Measurements from ENCODE around the gene TMTC1. TPM values are rescaled to one million over a fixed set of nuclear protein-coding genes. Genes with fewer than 3 reads are reported as not detected.

The TMTC1 gene
- total and polyA plus RNA-seq, 5 donors from 2014 or later, result not detected

DNA sequence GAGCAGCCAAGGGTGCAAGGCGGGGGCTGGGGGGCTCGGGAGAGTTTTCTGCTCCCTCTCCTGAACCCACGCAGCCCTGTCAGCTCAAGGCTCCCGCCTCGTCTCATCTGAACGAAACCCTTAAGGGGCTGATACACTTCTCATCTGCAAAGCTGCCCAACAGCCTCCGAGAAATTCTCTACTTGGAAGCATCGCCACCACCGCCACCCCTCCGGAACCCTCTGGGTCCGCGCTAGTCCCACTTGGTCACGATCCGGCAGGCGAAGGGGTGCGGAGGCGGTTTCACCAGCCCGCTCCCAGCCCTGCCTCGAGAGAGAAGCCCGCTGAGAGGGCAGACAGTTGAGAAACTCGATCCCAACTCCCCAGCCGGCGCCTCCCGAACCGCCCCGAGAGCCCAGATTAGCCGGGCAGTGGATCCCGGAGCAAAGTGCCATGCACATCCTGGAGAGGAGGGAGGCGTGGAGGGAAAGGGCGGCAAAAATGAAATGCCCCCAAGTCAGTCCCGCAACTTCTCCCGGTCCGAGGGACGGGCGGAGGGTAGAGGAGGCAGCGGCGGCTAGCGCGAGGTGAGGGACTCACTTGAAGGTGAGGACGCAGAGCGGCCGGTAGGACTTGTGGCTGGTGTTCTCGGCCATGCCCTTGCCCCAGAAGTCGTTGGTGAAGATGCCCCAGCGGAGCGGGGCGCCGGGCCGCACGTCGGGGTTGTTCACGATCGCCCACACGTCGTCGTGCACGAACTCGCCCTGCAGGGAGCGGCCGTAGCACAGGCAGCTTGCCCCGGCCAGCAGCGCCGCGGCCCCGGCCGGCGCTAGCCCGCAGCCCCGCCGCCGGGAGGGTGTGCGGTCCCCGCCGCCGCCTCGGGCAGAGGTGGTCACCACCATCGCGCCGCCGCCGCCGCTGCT, 620 bp downstream of the TMTC1 start:
- Histone ChIP-seq H3K4me1 (ENCODE audit: control insufficient read depth, insufficient read depth, low read length, poor library complexity, severe bottlenecking) (no peaks in the 10 kb centered on the region), H3K4me3 (ENCODE audit: low read depth, low read length) (no peak overlapping the region), H3K27ac (ENCODE audit: insufficient read depth, low read length, poor library complexity, severe bottlenecking) (no peak overlapping the region), H3K27me3 (ENCODE audit: control insufficient read depth, insufficient read depth, low read length) (peaks cover 20% of the 10 kb centered on the region), H3K9me3 (ENCODE audit: control insufficient read depth in 2 of 2, low read length in 2 of 2) (no peaks in the 10 kb centered on the region), H3K36me3 (ENCODE audit: control insufficient read depth, insufficient read depth, low read length) (no peaks in the 10 kb centered on the region)
- Mint-ChIP-seq H3K36me3 (no peaks in the 10 kb centered on the region), H3K9me3 (peaks cover 0 to 14% (median 4%) of the 10 kb centered on the region in 7 donors), H3K4me1 (no peaks in the 10 kb centered on the region), H3K27ac (no peak overlapping the region), H3K27me3 (peaks cover 46% of the 10 kb centered on the region), H3K4me3 (peak overlapping the region in 1 of 4 donors; percentile 16)
- DNase-seq (no peak), ATAC-seq (ENCODE audit: low read depth in 2 of 2) (no peak)

GRCh38 chr12:29782285-29782870, 1.4 kb downstream of the TMTC1 start:
- H3K27ac Mint-ChIP-seq, result no peak overlapping the region
- H3K27me3 ChIP-seq (ENCODE audit: control insufficient read depth, insufficient read depth, low read length), result peaks cover 20% of the 10 kb centered on the region

DNA sequence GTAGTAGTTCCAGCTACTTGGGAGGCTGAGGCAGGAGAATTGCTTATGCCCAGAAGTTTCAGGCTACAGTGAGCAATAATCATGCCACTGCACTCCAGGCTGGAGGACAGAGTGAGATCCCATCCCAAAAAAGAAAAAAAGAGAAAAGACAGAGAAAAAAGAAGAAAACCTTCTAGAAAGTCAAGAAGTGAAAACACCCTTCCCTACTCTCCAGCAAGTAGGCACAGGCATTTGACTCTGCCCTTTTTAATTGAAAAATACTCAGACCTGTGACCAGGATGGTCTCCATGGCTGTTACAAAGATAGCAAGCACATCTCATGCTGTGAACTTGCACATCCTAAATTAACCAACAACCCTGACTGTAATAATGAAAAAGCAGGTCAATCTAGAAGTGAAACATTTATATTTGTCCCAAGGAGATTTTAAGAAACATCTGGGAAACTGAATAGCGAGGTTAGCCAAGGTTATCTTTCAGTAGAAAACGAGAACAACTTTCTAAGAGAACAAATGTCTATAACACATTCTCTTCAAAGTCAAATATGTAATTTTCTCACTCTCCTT, 2.0 kb downstream of the TMTC1 start:
- Mint-ChIP-seq H3K27me3 (peaks cover 36% of the 10 kb centered on the region), H3K4me1 (no peaks in the 10 kb centered on the region), H3K4me3 (peak overlapping the region in 1 of 4 donors; percentile 24), H3K27ac (no peak overlapping the region), H3K9me3 (peaks cover 0 to 14% (median 4%) of the 10 kb centered on the region in 7 donors), H3K36me3 (no peaks in the 10 kb centered on the region)
- Histone ChIP-seq H3K9me3 (ENCODE audit: control insufficient read depth in 2 of 2, low read length in 2 of 2) (no peaks in the 10 kb centered on the region), H3K36me3 (ENCODE audit: control insufficient read depth, insufficient read depth, low read length) (no peaks in the 10 kb centered on the region), H3K27ac (ENCODE audit: insufficient read depth, low read length, poor library complexity, severe bottlenecking) (no peak overlapping the region), H3K4me1 (ENCODE audit: control insufficient read depth, insufficient read depth, low read length, poor library complexity, severe bottlenecking) (no peaks in the 10 kb centered on the region), H3K27me3 (ENCODE audit: control insufficient read depth, insufficient read depth, low read length) (peaks cover 20% of the 10 kb centered on the region), H3K4me3 (ENCODE audit: low read depth, low read length) (no peak overlapping the region)
- no peak for DNase-seq
- no peak for ATAC-seq (ENCODE audit: low read depth in 2 of 2)

More at GRCh38 chr12:29782285-29782870, 1.4 kb downstream of the TMTC1 start:
- ATAC-seq (ENCODE audit: low read depth in 2 of 2) (no peak), DNase-seq (peak in 1 of 3 donors; percentile 2)
- H3K4me1 Mint-ChIP-seq, result no peaks in the 10 kb centered on the region
- Histone ChIP-seq H3K27ac (ENCODE audit: insufficient read depth, low read length, poor library complexity, severe bottlenecking) (no peak overlapping the region), H3K4me3 (ENCODE audit: low read depth, low read length) (no peak overlapping the region), H3K9me3 (ENCODE audit: control insufficient read depth in 2 of 2, low read length in 2 of 2) (no peaks in the 10 kb centered on the region), H3K4me1 (ENCODE audit: control insufficient read depth, insufficient read depth, low read length, poor library complexity, severe bottlenecking) (no peaks in the 10 kb centered on the region), H3K36me3 (ENCODE audit: control insufficient read depth, insufficient read depth, low read length) (no peaks in the 10 kb centered on the region)
- no peaks in the 10 kb centered on the region for H3K36me3 Mint-ChIP-seq
- H3K27me3 Mint-ChIP-seq, result peaks cover 40% of the 10 kb centered on the region
- H3K4me3 Mint-ChIP-seq, result no peak overlapping the region
- peaks cover 0 to 14% (median 4%) of the 10 kb centered on the region in 7 donors for H3K9me3 Mint-ChIP-seq

DNA sequence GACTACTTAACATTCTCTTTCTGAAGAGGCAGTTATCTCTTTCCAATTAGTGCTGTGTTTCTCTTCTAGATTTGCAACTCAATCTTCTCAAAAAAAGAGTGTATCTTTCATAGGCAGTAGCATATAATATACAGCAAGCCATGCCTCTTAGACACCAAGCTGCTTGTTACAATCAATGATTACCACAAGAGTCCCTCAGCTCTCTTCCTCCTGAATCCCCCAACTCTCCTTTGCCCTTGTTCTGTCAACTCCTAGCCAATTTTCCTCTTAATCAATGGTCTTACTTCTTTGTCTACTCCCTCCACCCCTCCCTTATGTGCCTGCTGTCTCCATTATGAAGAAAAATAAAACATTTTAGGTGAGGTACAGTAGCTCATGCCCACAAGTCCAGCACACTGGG, 2.6 kb downstream of the TMTC1 start:
- no peaks in the 10 kb centered on the region for H3K4me1 ChIP-seq (ENCODE audit: control insufficient read depth, insufficient read depth, low read length, poor library complexity, severe bottlenecking)
- no peak for ATAC-seq (ENCODE audit: low read depth in 2 of 2)
- H3K27ac ChIP-seq (ENCODE audit: insufficient read depth, low read length, poor library complexity, severe bottlenecking), result no peak overlapping the region
- no peaks in the 10 kb centered on the region for H3K4me1 Mint-ChIP-seq
- no peak for DNase-seq
- H3K36me3 Mint-ChIP-seq, result no peaks in the 10 kb centered on the region
- no peak overlapping the region for H3K4me3 ChIP-seq (ENCODE audit: low read depth, low read length)
- H3K27ac Mint-ChIP-seq, result no peak overlapping the region
- H3K27me3 ChIP-seq (ENCODE audit: control insufficient read depth, insufficient read depth, low read length), result peaks cover 20% of the 10 kb centered on the region
- peaks cover 0 to 14% (median 4%) of the 10 kb centered on the region in 7 donors for H3K9me3 Mint-ChIP-seq
- H3K4me3 Mint-ChIP-seq, result no peak overlapping the region
- H3K36me3 ChIP-seq (ENCODE audit: control insufficient read depth, insufficient read depth, low read length), result no peaks in the 10 kb centered on the region
- H3K9me3 ChIP-seq (ENCODE audit: control insufficient read depth in 2 of 2, low read length in 2 of 2), result no peaks in the 10 kb centered on the region
- H3K27me3 Mint-ChIP-seq, result peaks cover 34% of the 10 kb centered on the region

DNA sequence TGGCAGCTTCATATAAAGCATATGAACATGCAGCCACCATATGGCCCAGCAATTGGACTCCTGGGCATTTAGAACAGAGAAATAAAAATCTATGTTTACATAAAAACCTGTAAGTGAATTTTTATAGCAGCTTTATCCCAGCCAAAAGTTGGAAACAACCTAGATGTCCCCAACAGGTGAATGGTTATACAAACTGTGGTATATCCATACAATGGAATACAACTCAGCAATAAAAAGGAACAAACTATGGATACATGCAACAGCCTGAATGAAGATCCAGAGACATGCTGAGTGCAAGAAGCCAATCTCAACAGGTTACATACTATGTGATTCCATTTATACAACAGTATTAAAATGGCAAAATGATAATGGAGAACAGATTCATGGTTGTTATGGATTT, 3.7 kb downstream of the TMTC1 start:
- no peaks in the 10 kb centered on the region for H3K36me3 ChIP-seq (ENCODE audit: control insufficient read depth, insufficient read depth, low read length)
- H3K27ac Mint-ChIP-seq, result no peak overlapping the region
- ATAC-seq (ENCODE audit: low read depth in 2 of 2) (no peak), DNase-seq (no peak)
- peaks cover 34% of the 10 kb centered on the region for H3K27me3 Mint-ChIP-seq
- H3K36me3 Mint-ChIP-seq, result no peaks in the 10 kb centered on the region
- H3K9me3 Mint-ChIP-seq, result peaks cover 0 to 20% (median 3%) of the 10 kb centered on the region in 7 donors
- H3K4me1 ChIP-seq (ENCODE audit: control insufficient read depth, insufficient read depth, low read length, poor library complexity, severe bottlenecking), result no peaks in the 10 kb centered on the region
- H3K27me3 ChIP-seq (ENCODE audit: control insufficient read depth, insufficient read depth, low read length), result peaks cover 20% of the 10 kb centered on the region
- no peak overlapping the region for H3K4me3 ChIP-seq (ENCODE audit: low read depth, low read length)
- no peak overlapping the region for H3K4me3 Mint-ChIP-seq
- no peaks in the 10 kb centered on the region for H3K9me3 ChIP-seq (ENCODE audit: control insufficient read depth in 2 of 2, low read length in 2 of 2)
- no peak overlapping the region for H3K27ac ChIP-seq (ENCODE audit: insufficient read depth, low read length, poor library complexity, severe bottlenecking)
- H3K4me1 Mint-ChIP-seq, result no peaks in the 10 kb centered on the region

GRCh38 chr12:29778531-29778930, 5.2 kb downstream of the TMTC1 start:
- no peak for ATAC-seq (ENCODE audit: low read depth in 2 of 2)
- Histone ChIP-seq H3K27me3 (ENCODE audit: control insufficient read depth, insufficient read depth, low read length) (peaks cover 20% of the 10 kb centered on the region), H3K27ac (ENCODE audit: insufficient read depth, low read length, poor library complexity, severe bottlenecking) (no peak overlapping the region), H3K36me3 (ENCODE audit: control insufficient read depth, insufficient read depth, low read length) (no peaks in the 10 kb centered on the region), H3K4me3 (ENCODE audit: low read depth, low read length) (no peak overlapping the region), H3K9me3 (ENCODE audit: control insufficient read depth in 2 of 2, low read length in 2 of 2) (no peaks in the 10 kb centered on the region), H3K4me1 (ENCODE audit: control insufficient read depth, insufficient read depth, low read length, poor library complexity, severe bottlenecking) (no peaks in the 10 kb centered on the region)
- Mint-ChIP-seq H3K27me3 (peaks cover 41% of the 10 kb centered on the region), H3K27ac (no peak overlapping the region), H3K9me3 (peaks cover 0 to 26% (median 8%) of the 10 kb centered on the region in 7 donors), H3K36me3 (no peaks in the 10 kb centered on the region), H3K4me3 (no peak overlapping the region), H3K4me1 (no peaks in the 10 kb centered on the region)
- DNase-seq, result no peak

GRCh38 chr12:29773076-29773475, 10.7 kb downstream of the TMTC1 start:
- Mint-ChIP-seq H3K9me3 (peaks cover 0 to 14% (median 7%) of the 10 kb centered on the region in 7 donors), H3K27me3 (peaks cover 8% of the 10 kb centered on the region), H3K4me1 (no peaks in the 10 kb centered on the region), H3K36me3 (no peaks in the 10 kb centered on the region), H3K4me3 (no peak overlapping the region), H3K27ac (no peak overlapping the region)
- H3K27ac ChIP-seq (ENCODE audit: insufficient read depth, low read length, poor library complexity, severe bottlenecking), result no peak overlapping the region
- no peaks in the 10 kb centered on the region for H3K9me3 ChIP-seq (ENCODE audit: control insufficient read depth in 2 of 2, low read length in 2 of 2)
- DNase-seq (no peak), ATAC-seq (ENCODE audit: low read depth in 2 of 2) (no peak)
- no peaks in the 10 kb centered on the region for H3K27me3 ChIP-seq (ENCODE audit: control insufficient read depth, insufficient read depth, low read length)
- H3K36me3 ChIP-seq (ENCODE audit: control insufficient read depth, insufficient read depth, low read length), result no peaks in the 10 kb centered on the region
- H3K4me3 ChIP-seq (ENCODE audit: low read depth, low read length), result no peak overlapping the region
- no peaks in the 10 kb centered on the region for H3K4me1 ChIP-seq (ENCODE audit: control insufficient read depth, insufficient read depth, low read length, poor library complexity, severe bottlenecking)
